Panc1 (cell line): Measurements from ENCODE around the gene B4GALNT1.

Experiments used
- CTCF ChIP-seq: fragments of 450-650 bp; IDR thresholded peaks from 2 replicates; pipeline ENCODE4 v1.5.1; 2017; ENCODE audit warnings: mild to moderate bottlenecking
- REST ChIP-seq, 2 experiments: IDR thresholded peaks; 2 replicates each; pipeline ENCODE4 v1.6.1; 2011 to 2012; ENCODE audit warnings: low read depth in 2 of 2, control low read depth in 1 of 2, low read length in 1 of 2, mild to moderate bottlenecking in 1 of 2, moderate library complexity in 1 of 2; ENCODE audit not compliant: insufficient read depth in 1 of 2
- TCF7L2 ChIP-seq: IDR thresholded peaks from 2 replicates; pipeline ENCODE4 v1.6.1; 2011; ENCODE audit warnings: mild to moderate bottlenecking, low read depth, low read length, inconsistent platforms

- no peak for TF ChIP-seq CTCF
- TF ChIP-seq REST (IDR thresholded peaks at IDR 0.05; ENCODE audit: insufficient read depth in 1 of 2, low read depth in 2 of 2, low read length in 1 of 2): no peak
- no peak for TF ChIP-seq TCF7L2
Observed at GRCh38 chr12:57627501-57628279, 5.3 kb downstream of the B4GALNT1 start.
